GM13977 (cell line): ENCODE data around the gene GGT7.
A peak's percentile ranks its signal among the peaks of the same experiment; 100 is the strongest.

Source experiments
- DNase-seq: peaks from one replicate; pipeline ENCODE4 v3.0.0; 2012; ENCODE audit warnings: low spot score
- in situ Hi-C: fragments of 300-500 bp; cut with MboI; formaldehyde crosslinking; loops from one replicate; pipeline ENCODE4 v1.12.0; 2022; ENCODE audit warnings: low sequenced_read_pairs, low pct_unique_long_range_greater_than_20kb, mixed read lengths, inconsistent platforms; ENCODE audit not compliant: unreplicated experiment
- TF ChIP-seq, protein P1 (sequence below): IDR thresholded peaks from 2 replicates; pipeline ENCODE4 v1.5.1; 2012; ENCODE audit warnings: mild to moderate bottlenecking, control low read depth; ENCODE audit not compliant: insufficient read depth; ENCODE audit errors: extremely low read depth, missing control alignments

The GGT7 gene

DNA sequence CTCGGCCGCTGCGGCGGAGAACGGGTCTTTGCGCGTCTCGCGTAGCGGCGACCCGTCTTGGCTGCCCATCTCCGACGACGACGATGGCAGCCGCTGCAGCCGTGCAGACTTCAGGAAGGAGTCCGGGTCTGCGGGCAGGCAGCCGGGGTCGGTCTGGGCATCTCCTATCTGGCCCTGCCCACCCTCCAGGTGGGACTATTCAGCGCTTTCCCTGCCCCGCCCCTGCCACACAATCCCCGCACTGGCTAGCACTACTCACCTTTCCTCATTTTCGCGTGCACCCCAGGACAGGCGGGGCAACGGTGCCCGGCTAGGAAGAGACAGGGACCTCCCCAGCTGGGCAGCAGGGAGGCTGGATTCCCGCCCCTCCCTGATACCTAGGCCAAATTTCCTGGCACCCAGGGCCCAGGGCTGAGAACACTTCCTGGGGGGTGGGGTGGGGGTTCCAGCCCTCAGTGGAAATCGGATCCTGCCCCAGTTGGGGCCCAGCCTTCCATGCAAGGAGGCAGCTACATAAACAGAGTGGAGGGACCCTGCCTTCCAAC, 9.2 kb downstream of the GGT7 start:
- DNase-seq: no peak
- in situ Hi-C loops: loop anchor here (25.0 kb wide), 1 partner anchor 349 kb away; no protein-coding TSS in a partner anchor
- TF ChIP-seq, protein P1, sequence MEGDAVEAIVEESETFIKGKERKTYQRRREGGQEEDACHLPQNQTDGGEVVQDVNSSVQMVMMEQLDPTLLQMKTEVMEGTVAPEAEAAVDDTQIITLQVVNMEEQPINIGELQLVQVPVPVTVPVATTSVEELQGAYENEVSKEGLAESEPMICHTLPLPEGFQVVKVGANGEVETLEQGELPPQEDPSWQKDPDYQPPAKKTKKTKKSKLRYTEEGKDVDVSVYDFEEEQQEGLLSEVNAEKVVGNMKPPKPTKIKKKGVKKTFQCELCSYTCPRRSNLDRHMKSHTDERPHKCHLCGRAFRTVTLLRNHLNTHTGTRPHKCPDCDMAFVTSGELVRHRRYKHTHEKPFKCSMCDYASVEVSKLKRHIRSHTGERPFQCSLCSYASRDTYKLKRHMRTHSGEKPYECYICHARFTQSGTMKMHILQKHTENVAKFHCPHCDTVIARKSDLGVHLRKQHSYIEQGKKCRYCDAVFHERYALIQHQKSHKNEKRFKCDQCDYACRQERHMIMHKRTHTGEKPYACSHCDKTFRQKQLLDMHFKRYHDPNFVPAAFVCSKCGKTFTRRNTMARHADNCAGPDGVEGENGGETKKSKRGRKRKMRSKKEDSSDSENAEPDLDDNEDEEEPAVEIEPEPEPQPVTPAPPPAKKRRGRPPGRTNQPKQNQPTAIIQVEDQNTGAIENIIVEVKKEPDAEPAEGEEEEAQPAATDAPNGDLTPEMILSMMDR: no peak

DNA sequence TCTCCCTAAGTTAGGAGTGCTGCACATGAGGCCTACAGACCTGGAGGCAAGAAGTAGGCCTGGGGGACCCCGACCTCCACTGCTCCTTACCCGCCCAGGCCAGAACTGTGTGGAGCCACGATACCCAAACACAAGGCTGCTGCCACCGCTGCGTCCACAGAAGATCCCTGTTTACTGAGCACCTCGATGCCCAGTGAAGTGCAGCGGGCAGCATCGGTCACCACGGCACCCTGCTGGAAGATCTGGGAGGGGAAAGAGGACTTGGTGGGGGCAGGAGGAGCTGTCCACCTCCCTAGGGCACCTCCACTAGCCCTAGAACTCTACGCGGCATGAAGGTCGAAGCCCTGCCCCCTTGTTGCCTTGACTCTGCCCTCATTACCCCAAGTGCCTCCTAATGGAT, 9.9 kb downstream of the GGT7 start:
- TF ChIP-seq, protein P1: no peak
- peak; percentile 20 for DNase-seq
- in situ Hi-C loops: loop anchor here (25.0 kb wide), 1 partner anchor 350 kb away; no protein-coding TSS in a partner anchor

GRCh38 chr20:34861386-34862084, 11.1 kb downstream of the GGT7 start:
- in situ Hi-C loops: loop anchor here (25.0 kb wide), 1 partner anchor 351 kb away; no protein-coding TSS in a partner anchor
- DNase-seq: peak; percentile 18
- TF ChIP-seq, protein P1: no peak

DNA sequence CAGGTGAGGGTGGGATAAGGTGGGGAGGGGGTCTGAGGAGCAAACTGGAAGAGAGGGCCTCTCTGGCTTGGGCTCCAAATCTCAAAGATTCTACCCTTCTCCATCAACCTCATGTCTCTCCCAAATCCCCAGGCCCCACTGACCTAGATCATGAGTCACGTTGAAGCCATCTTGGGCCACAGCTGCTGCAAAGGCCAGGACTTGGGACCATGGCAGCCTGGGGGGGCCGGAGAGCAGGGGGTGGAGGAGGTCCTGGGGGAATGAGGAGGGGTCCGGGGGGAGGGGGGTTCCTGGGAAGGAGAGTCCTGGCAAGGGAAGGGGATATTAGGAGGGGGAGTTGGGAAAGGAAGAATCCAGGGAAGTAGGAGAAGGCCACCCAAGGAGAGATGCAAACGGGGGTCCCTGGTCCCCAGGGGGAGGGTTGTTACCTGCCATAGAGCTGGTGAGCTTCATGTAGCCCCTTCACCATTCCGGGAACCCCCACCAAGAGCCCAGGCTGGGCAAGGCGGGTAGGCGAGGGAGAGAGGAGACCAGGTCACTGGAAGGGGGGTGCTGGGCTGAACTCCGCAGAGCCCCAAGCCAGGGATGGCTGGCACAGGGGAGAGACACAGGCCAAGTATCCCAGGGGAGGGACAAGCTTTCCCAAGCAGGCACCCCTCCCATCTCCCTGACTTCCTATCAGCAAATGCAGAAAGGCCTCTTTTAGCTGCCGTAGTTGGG, 12.7 kb downstream of the GGT7 start:
- peak; percentile 18 for DNase-seq
- in situ Hi-C loops: loop anchor here (25.0 kb wide), 1 partner anchor 352 kb away; no protein-coding TSS in a partner anchor
- TF ChIP-seq, protein P1: no peak

DNA sequence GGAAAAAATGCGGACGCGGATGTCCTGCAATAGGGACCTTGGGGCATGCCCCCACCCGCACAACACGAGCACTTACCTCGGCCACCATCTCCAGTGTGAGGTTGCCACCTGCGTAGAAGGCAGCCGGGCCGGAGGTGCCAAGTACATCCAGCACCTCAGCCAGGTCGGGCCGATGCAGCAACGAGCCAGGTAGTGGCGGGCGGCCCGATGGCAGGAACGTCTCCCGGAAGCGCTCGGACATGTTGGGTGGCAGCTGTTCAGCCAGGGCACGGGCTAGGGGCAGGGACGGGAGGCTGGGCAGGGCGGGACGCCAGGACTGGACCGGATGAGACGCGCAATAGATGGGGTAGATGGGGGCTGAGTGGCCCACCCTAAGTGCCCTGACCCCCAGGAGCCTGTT, 13.3 kb downstream of the GGT7 start:
- in situ Hi-C loops: loop anchor here (25.0 kb wide), 1 partner anchor 353 kb away; no protein-coding TSS in a partner anchor
- no peak for DNase-seq
- TF ChIP-seq, protein P1: no peak

GRCh38 chr20:34852298-34852697, 20.4 kb downstream of the GGT7 start:
- TF ChIP-seq, protein P1: no peak
- no peak for DNase-seq
- in situ Hi-C loops: loop anchor here (25.0 kb wide), 1 partner anchor 360 kb away; no protein-coding TSS in a partner anchor
